Endothelial cell of umbilical vein (primary cell): Measurements from ENCODE around the gene NPDC1. TPM values are rescaled to one million over a fixed set of nuclear protein-coding genes. Genes with fewer than 3 reads are reported as not detected.

Experiments
- BruUV-seq: library from RNA; stranded (reverse); fragments of 400-500 nt; replicated peaks from 2 replicates; lab custom pipeline; 2021; lab: Mats Ljungman, UMichigan
- CTCF ChIA-PET: fragments of 300-600, 350-600 bp; sonication (Branson Sonifier 250); formaldehyde crosslinking; loops from one replicate; lab custom pipeline; 2021; ENCODE audit warnings: antibody characterized with exemption, inconsistent platforms; lab: Charles Lee
- POLR2A ChIA-PET: fragments of 300-600, 350-600 bp; sonication (Branson Sonifier 250); formaldehyde crosslinking; loops from one replicate; lab custom pipeline; 2021; ENCODE audit warnings: antibody characterized with exemption, inconsistent platforms; lab: Charles Lee
- DNase-seq: peaks from one replicate; pipeline ENCODE4 v3.0.0-alpha.2; 2011; ENCODE audit warnings: low read depth, low spot score
- FAIRE-seq: peaks from 2 replicates; lab custom pipeline; 2011; peaks lifted over from hg19 to GRCh38; lab: Jason Lieb, UNC
- H2AFZ ChIP-seq: 2 replicates; pipeline ENCODE4 v1.6.0; 2012; ENCODE audit warnings: low read depth, low read length, control low read depth, inconsistent platforms
- H3K27ac ChIP-seq: 2 replicates; pipeline ENCODE4 v1.5.1; 2011; ENCODE audit warnings: low read depth, mild to moderate bottlenecking, control low read depth, low read length, moderate library complexity; ENCODE audit not compliant: insufficient read depth
- H3K27me3 ChIP-seq, 2 experiments: 2 replicates each; pipeline versions ENCODE4 v1.6.0 to v1.6.1; 2011; ENCODE audit warnings: low read length in 2 of 2, mixed read lengths in 1 of 2; ENCODE audit not compliant: control insufficient read depth in 2 of 2, insufficient read depth in 2 of 2
- H3K36me3 ChIP-seq, 2 experiments: 2 replicates in 1 of 2; 3 replicates in 1 of 2; pipeline ENCODE4 v1.5.1; 2011; ENCODE audit warnings: low read length in 2 of 2, mild to moderate bottlenecking in 1 of 2, moderate library complexity in 1 of 2; ENCODE audit not compliant: control insufficient read depth in 2 of 2, insufficient read depth in 2 of 2; ENCODE audit errors: extremely low read depth in 1 of 2
- H3K4me1 ChIP-seq: 3 replicates; pipeline ENCODE4 v1.5.1; 2011; ENCODE audit warnings: mild to moderate bottlenecking, low read length; ENCODE audit not compliant: control insufficient read depth, insufficient read depth; ENCODE audit errors: extremely low read depth
- H3K4me2 ChIP-seq: 2 replicates; pipeline ENCODE4 v1.6.1; 2011; ENCODE audit warnings: low read length, control low read depth, mixed read lengths; ENCODE audit not compliant: insufficient read depth
- H3K4me3 ChIP-seq, 3 experiments: fragments of 200-600 bp in 1 of 3; sonication (generic), shearing (Covaris generic) in 1 of 3; replicated peaks in 1 of 3; 2 replicates each; pipeline ENCODE4 v1.5.1; 2011 to 2016; ENCODE audit warnings: control low read depth in 3 of 3, low read length in 3 of 3, mild to moderate bottlenecking in 2 of 3, inconsistent platforms in 1 of 3, low read depth in 1 of 3, moderate library complexity in 1 of 3; ENCODE audit not compliant: insufficient read depth in 1 of 3
- H3K79me2 ChIP-seq: 2 replicates; pipeline ENCODE4 v1.6.0; 2012; ENCODE audit warnings: low read length, inconsistent platforms; ENCODE audit not compliant: control insufficient read depth, insufficient read depth
- H3K9ac ChIP-seq: replicated peaks from 2 replicates; pipeline ENCODE3; 2011; ENCODE audit warnings: low read length, control low read depth; ENCODE audit not compliant: insufficient read depth; ENCODE audit errors: extremely low read depth
- H3K9me1 ChIP-seq: replicated peaks from 3 replicates; pipeline ENCODE4 v1.6.0; 2011; ENCODE audit warnings: mild to moderate bottlenecking, low read length; ENCODE audit not compliant: control insufficient read depth, insufficient read depth; ENCODE audit errors: extremely low read depth
- H3K9me3 ChIP-seq: replicated peaks from 2 replicates; pipeline ENCODE4 v1.5.1; 2012; ENCODE audit warnings: low read length, inconsistent platforms; ENCODE audit not compliant: control insufficient read depth, insufficient read depth
- H4K20me1 ChIP-seq: replicated peaks from 2 replicates; pipeline ENCODE3; 2011; ENCODE audit warnings: mild to moderate bottlenecking, low read length; ENCODE audit not compliant: control insufficient read depth, insufficient read depth; ENCODE audit errors: extremely low read depth
- CTCF ChIP-seq, 2 donors: IDR thresholded peaks; 1 replicate in 1 of 2; 2 replicates in 1 of 2; pipeline ENCODE4 v1.5.1; 2011; ENCODE audit warnings: low read length in 2 of 2, mild to moderate bottlenecking in 2 of 2, moderate library complexity in 2 of 2, control low read depth in 1 of 2, inconsistent platforms in 1 of 2, low read depth in 1 of 2; ENCODE audit not compliant: insufficient read depth in 1 of 2; ENCODE audit errors: extremely low read depth in 1 of 2
- EZH2 ChIP-seq: IDR thresholded peaks from 2 replicates; pipeline ENCODE4 v1.6.1; 2012; ENCODE audit warnings: borderline replicate concordance, low read depth, mild to moderate bottlenecking, moderate library complexity, low read length, inconsistent platforms; ENCODE audit not compliant: severe bottlenecking
- FOS ChIP-seq: IDR thresholded peaks from 2 replicates; pipeline ENCODE4 v1.6.1; 2011; ENCODE audit warnings: mild to moderate bottlenecking, low read length, moderate library complexity, borderline replicate concordance; ENCODE audit not compliant: insufficient read depth
- GATA2 ChIP-seq: IDR thresholded peaks from 2 replicates; pipeline ENCODE4 v1.7.0; 2011; ENCODE audit warnings: low read depth, mild to moderate bottlenecking, moderate library complexity, mixed read lengths, low read length; ENCODE audit not compliant: insufficient read length, insufficient read depth
- JUN ChIP-seq: IDR thresholded peaks from 2 replicates; pipeline ENCODE4 v1.6.1; 2011; ENCODE audit warnings: borderline replicate concordance, low read depth; ENCODE audit not compliant: insufficient read length, insufficient read depth
- POLR2A ChIP-seq: IDR thresholded peaks from 2 replicates; pipeline ENCODE4 v1.6.1; 2012; ENCODE audit warnings: low read depth, mild to moderate bottlenecking, control low read depth, low read length
- POLR2AphosphoS5 ChIP-seq: IDR thresholded peaks from 2 replicates; pipeline ENCODE4 v1.6.1; 2012; ENCODE audit warnings: low read depth, mild to moderate bottlenecking, control low read depth, low read length, moderate library complexity; ENCODE audit not compliant: insufficient read depth
- dilution Hi-C: fragments of 300-500 bp; cut with MboI; formaldehyde crosslinking; loops from one replicate; pipeline ENCODE4 v1.15.0; 2019; ENCODE audit warnings: low sequenced_read_pairs; ENCODE audit not compliant: extremely low pct_ligation_motif_present
- intact Hi-C: fragments of 100-400 bp; cut with micrococcal nuclease; formaldehyde crosslinking; loops from one replicate; pipeline ENCODE4 v1.10.0; 2022
- polyA plus RNA-seq, 4 experiments: library from polyadenylated mRNA; depleted of rRNA in 3 of 4; stranded (reverse) in 3 of 4; unstranded in 1 of 4; fragments of >200 nt; gene quantifications; 2 replicates each; pipeline versions ENCODE4 v1.2.1 to v1.2.3, GENCODE V29; 2011 to 2012; ENCODE audit warnings: missing spikeins in 1 of 4
- total RNA-seq: library from RNA; stranded (reverse); gene quantifications from 2 replicates; pipeline ENCODE4 v1.2.3, GENCODE V29; 2021
- TF ChIP-seq, protein P1 (sequence below): IDR thresholded peaks from 2 replicates; pipeline ENCODE4 v1.6.1; 2011; ENCODE audit not compliant: insufficient read depth, insufficient read length

Gene NPDC1
- total and polyA plus RNA-seq, 2 donors (not counting 3 experiments of a cell fraction or from before 2014, with no cell fraction given) = 115 to 181 TPM

DNA sequence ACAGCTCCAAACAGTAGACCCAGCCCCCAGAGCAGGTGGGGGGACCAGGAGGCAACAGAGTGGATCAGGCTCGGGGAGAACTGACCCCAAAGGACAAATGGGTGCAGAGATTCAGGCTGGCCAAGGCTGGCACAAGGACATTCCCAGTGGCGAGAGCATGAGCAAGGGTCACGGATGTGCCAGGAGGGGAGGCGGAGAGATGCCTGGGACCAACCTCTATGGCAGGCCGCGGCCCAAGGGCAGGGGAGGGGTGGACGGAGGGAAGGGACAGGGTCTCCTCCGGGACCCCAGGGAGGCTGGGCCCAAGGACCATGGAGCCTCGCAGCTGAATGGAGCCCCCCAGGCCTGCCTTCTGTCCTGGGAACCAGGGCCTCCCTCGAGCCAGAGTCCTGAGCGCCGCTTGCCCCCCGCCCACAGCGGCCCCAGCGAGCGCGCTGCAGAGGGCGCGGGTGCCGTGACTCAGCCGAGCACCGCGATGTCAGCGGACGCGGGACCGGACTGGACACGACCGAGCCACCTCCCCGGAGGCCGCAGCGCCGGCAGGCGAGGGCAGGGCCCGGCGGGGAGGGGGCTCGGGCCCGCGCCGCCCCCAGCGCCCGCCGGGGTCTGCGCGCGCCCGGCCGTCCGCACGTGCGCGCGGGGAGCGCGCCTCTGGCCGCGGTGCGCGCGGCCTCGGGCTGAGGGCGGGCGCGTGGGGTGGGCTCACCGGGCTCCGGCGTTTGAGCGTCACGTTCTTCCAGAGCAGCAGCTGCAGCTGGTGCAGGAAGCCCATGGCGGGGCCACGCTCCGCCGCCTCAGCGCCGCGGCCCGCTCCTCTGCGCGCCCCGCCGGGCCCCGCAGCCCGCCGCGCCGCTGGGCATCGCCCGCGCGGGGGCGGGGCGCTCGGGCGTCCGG lies 18.4 kb downstream of the NPDC1 start, which contains the start of gene ABCA2:
ABCA2 (minus strand) TSS at position 869 of the 894 bp plus-strand sequence; CDS start at position 772, 97 bp downstream.
- Histone ChIP-seq H2AFZ (peak within 1 kb of the TSS; percentile 72), H3K79me2 (no peaks in the 10 kb centered on the region), H3K9me3 (no peaks in the 10 kb centered on the region), H3K27me3 (no peaks in the 10 kb centered on the region), H3K4me2 (peak within 1 kb of the TSS; percentile 76), H3K4me3 (peak within 1 kb of the TSS; percentile 24 to 43 (median 34)), H3K36me3 (no peaks in the 10 kb centered on the region), H3K27ac (no peak within 1 kb of the TSS), H3K9me1 (no peaks in the 10 kb centered on the region), H4K20me1 (no peaks in the 10 kb centered on the region), H3K9ac (no peak within 1 kb of the TSS), H3K4me1 (peaks cover 12% of the 10 kb centered on the region)
- no TSS peak for BruUV-seq
- peak; percentile 9 for TF ChIP-seq POLR2AphosphoS5
- TF ChIP-seq POLR2A = no peak
- TF ChIP-seq EZH2 = no peak
- FAIRE-seq = no peak
- ChIA-PET CTCF (interaction anchor here (0.8 to 4.5 kb wide), 11 partner anchors 8 to 250 kb away, joined by 3 to 28 read pairs (median 4); partner anchors contain the start of gene SAPCD2), POLR2A (no interaction called here)
- dilution Hi-C loops (no loop called here), intact Hi-C loops (loop anchor here (2.0 kb wide), 3 partner anchors 17 to 59 kb away; partner anchors contain the start of gene MAN1B1)
- no peak for DNase-seq

GRCh38 chr9:137026828-137027227 lies 19.1 kb downstream of the NPDC1 start:
- dilution Hi-C loops = no loop called here
- Histone ChIP-seq H4K20me1 (no peaks in the 10 kb centered on the region), H3K4me1 (peaks cover 12% of the 10 kb centered on the region), H2AFZ (no peak overlapping the region), H3K9me3 (no peaks in the 10 kb centered on the region), H3K36me3 (no peaks in the 10 kb centered on the region), H3K4me3 (no peak overlapping the region), H3K4me2 (no peak overlapping the region), H3K9ac (no peak overlapping the region), H3K79me2 (no peaks in the 10 kb centered on the region), H3K27ac (no peak overlapping the region), H3K27me3 (no peaks in the 10 kb centered on the region), H3K9me1 (no peaks in the 10 kb centered on the region)
- ChIA-PET POLR2A (no interaction called here), CTCF (interaction anchor here (0.8 to 4.5 kb wide), 9 partner anchors 8 to 249 kb away, joined by 3 to 28 read pairs (median 4); no protein-coding TSS in a partner anchor)
- FAIRE-seq = no peak
- BruUV-seq = no TSS peak
- DNase-seq = no peak
- TF ChIP-seq FOS (no peak), CTCF (IDR thresholded peaks at IDR 0.05; ENCODE audit: extremely low read depth in 1 of 2, insufficient read depth in 1 of 2, low read depth in 1 of 2, low read length in 2 of 2) (no peak), GATA2 (no peak), POLR2AphosphoS5 (no peak), JUN (no peak)
- TF ChIP-seq, protein P1, sequence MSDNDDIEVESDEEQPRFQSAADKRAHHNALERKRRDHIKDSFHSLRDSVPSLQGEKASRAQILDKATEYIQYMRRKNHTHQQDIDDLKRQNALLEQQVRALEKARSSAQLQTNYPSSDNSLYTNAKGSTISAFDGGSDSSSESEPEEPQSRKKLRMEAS = no peak
- intact Hi-C loops = no loop called here
